IPS-NIHi7 (cell line): ENCODE data around the gene OAS1.
A peak's percentile ranks its signal among the peaks of the same experiment; 100 is the strongest.
"Not testable (repeated sequence)": the region's sequence is repeated elsewhere in the genome, so short reads cannot be mapped to it uniquely, and the experiment has no call there.

ENCODE experiments used
- DNase-seq: peaks from one replicate; pipeline ENCODE4 v3.0.0; 2012; ENCODE audit warnings: mixed read lengths; ENCODE audit errors: extremely low spot score

OAS1 gene

DNA sequence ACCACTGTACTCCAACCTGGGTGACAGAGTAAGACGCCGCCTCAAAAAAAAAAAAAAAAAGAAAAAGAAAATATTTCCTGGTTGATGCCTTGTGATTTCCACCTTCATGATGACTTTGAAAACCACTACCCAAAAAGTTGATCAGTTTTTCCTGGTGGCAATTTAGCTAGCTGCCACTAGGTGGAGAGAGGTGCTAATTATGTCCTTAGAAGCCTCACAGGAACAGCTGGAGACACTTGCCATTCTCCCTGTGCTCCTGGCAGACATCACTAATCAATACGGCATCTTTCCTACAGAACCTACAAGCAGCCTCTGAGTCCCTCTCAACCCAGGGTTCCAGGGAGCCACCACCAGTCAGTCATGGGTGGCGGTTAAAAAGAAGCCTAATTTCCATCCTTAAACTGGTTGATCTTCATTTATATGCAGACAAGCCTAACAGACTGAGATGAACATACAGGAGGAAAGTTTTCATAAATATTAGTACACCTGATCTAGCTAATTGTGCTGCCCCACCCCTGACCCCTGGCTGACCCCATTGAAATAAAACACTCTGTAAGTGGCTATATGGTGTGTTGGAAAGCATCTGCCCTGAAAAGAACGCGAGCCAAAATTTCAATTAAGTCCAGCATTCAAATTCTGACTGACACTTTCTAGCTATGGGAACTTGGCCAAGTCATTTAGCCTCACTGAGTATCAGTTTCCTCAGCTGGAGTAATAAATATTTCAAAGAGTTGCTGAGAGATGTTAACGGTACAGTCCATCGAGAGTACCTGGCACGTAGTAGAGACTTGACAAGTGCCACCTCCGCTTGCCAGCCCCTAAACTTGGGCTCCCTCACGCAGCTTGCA, 6.2 kb upstream of the OAS1 start:
- peak; percentile 81 for DNase-seq

DNA sequence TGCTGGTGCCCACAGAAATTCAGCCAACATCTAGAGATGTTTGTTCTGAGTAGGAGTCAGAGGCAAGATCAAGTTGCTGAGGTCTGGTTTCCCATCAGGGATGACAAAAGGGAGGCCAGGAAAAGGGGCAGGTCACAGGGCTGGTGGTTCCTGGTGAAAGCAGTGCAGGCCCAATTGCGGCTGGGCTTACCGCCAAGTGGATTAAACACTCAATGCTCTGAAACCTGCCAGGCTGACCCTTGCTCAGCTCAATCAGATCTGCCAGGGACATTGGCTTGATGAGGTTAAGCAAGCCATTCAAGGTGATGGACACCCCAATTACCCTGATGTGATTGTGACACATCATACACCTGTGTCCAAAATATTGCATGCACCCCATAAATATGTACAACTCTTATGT, 5.5 kb upstream of the OAS1 start:
- DNase-seq, result peak; percentile 4

DNA sequence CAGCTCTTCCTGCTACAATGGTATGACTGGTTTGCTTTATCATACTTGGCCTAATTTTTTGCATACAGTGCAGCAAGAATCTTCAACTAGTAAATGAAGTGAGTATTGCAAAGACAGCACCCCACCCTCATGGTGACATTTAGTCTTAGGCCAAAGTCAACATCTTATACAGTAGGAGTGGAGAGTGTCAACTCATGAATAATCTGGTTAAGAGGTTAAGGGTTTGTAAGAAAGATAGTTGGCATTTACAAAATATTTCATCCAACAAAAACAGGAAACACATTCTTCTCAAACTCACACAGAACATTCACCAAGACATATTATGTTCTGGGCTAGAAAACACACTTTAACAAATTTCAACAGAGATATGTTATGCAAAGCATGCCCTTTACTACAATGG, 2.2 kb upstream of the OAS1 start:
- DNase-seq, result no peak

DNA sequence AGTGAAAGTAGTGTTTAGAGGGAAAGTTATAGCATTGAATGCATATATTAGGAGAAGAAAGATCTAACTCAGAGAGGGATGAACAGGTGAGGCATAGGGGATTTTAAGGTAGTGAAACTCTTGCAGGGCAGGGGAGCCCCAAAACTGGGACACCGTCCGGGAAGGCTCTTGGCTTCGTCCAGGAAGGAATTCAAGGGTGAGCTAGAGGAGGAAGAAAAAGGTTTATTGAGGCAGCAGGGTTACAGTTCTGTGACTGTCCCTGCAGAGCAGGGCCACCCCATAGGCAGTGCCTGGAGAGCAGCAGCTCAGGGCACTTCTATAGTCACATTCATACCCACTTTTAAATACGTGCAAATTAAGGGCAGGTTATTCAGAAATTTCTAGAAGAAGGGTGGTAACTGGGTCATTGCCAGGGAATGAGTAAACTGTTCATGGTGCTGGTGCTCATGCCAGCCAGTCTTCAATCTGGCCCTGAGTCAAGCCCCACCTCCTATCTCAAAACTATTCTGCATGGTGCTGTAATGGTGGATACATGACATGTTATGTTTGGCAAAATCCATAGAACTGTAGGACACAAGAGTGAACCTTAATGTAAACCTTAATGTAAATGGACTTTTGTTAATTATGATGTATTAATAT, 1.2 kb upstream of the OAS1 start:
- DNase-seq, result no peak

DNA sequence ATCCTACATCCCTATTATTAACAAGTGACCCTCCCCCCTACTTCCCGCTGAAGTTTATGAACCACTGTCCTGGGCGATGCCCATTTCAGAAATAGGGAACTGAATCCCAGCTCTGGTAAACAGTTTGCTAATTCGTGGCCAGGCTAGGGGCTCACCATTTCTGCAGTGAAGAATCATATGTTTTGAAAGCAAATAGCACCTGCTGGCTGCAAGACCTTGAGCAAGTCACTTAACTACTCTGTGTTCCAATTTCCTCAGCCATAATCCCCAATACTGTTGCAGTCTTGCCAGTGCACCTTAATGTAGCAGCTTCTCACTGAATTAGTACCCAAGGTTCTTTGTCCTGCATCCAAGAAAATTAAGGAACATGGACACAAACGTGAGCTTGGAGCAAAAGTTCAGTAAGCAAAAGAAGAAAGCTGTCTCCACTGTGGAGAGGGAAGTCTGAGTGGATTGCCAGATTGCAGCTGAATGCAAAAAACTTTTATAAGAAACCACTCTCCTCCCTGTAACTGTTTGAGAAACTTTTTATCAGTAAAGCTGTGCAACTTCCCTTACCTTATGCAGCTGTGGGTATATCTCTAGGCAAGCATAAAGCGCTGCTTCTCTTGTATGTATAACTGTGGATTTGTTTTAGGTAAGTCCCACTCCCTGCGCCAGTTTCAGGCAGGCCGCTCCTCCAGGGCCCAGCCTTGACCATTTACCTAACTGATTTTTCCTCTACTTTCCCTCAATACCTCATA, 824 bp downstream of the OAS1 start:
- DNase-seq, result no peak

DNA sequence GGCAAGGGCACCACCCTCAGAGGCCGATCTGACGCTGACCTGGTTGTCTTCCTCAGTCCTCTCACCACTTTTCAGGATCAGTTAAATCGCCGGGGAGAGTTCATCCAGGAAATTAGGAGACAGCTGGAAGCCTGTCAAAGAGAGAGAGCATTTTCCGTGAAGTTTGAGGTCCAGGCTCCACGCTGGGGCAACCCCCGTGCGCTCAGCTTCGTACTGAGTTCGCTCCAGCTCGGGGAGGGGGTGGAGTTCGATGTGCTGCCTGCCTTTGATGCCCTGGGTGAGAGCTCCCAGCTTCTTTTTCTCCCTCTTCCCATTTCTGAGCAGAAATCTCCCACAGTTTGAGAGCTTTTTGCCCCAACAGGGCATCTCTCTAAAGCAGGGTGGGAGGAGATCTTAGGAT, 1.8 kb downstream of the OAS1 start:
- no peak for DNase-seq

DNA sequence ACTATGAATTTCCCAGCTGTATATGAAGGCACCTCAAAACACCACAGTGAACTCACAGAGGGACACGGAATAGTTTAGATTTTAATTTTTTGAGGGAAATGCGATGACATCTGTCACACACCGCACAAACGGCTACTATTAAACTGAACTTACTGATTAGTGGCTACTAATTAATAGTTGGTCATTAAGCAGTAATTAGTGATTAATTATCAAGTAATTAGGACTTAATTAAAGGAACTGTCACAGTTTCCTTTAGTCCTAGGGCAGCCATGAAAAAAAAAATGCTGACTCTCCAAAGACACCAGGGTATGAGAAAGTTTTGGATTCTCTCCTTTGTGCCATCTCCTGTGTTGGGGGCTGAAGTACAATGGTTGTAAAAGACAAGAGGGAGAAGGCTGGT, 2.9 kb downstream of the OAS1 start:
- no peak for DNase-seq

DNA sequence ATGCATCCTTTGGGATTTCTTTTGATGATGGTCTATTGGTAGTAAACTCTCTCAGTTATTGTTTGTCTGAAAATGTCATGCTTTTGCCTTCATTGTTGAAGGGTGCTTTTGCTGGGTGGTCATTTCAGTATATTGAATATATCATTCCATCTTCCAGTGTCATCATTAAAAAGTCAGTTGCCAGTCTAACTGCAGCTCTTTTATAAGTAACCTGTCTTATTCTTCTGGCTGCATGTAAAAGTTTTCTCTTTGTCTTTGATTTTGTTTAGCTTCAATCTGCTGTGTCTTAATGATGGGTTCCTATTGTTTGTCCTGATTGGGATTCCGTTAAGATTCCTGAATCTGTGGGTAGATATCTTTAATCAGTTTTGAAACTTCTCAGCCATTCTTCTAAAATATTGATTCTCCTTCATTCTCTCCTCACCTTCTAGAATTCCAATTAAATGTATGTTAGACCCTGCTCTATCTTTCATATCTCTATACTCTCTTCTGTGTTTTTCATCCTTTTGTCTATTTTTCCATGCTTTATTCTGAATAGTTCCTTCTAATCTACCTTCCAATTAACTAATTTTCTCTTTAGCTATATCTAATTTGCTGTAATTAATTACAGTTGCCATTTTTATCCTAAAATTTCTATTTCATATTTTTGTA, 6.4 kb downstream of the OAS1 start:
- no peak for DNase-seq

DNA sequence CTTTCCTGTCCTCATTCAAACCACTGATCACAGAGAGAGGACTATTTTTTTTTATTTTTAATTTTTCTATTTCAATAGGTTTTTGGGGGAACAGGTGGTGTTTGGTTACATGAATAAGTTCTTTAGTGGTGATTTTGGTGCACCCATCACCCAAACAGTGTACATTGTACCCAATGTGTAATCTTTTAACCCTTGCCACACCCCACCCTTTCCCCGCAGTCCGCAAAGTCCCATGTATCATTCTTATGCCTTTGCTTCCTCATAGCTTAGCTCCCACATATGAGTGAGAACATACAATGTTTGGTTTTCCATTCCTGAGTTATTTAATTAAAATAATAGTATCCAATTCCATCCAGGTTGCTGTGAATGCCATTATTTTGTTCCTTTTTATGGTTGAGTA, 7.1 kb downstream of the OAS1 start:
- not testable (repeated sequence) for DNase-seq

DNA sequence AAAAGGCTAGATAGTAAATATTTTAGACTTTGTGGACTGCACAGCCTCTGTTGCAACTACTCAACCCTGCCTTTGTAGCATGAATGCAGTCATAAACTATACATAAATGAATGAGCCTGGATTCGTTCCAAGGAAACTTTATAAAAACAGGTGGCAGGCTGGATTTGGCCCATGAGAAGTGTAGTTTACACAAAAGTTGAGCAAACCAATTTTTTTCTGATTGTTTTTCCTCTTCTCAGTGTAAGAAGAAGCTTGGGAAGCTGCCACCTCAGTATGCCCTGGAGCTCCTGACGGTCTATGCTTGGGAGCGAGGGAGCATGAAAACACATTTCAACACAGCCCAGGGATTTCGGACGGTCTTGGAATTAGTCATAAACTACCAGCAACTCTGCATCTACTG, 9.5 kb downstream of the OAS1 start:
- DNase-seq, result no peak

DNA sequence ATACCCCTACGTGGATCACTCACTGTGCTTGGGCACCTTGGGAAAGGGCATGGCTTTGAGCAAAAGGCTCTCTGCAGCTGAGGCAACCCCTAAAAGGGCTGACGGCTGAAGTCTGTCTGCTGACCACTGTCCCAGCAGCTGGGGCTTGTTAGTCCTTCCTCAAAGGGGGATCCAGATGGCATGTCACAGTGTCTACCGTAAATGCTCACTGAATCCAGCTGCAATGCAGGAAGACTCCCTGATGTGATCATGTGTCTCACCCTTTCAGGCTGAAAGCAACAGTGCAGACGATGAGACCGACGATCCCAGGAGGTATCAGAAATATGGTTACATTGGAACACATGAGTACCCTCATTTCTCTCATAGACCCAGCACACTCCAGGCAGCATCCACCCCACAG, 12.4 kb downstream of the OAS1 start:
- no peak for DNase-seq

DNA sequence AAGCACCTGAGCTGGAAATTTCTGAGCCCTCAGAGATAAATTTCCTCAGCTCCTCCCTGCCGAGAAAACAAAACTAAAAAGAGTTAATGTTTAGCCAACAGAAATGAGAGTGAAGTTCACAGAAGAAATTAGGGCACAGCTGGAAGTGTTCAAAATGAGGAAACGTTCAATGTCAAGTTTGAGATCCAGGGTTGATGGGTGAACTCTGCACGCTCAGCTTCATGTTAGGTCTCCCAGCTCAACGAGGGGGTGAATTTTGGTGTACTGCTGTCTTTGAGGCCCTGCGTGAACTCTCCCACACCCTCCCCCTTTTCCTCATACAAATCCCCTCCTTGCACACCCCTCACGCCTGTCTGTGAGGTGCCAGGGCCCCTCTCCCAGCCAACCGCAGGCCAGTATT, 18.2 kb downstream of the OAS1 start:
- no peak for DNase-seq

DNA sequence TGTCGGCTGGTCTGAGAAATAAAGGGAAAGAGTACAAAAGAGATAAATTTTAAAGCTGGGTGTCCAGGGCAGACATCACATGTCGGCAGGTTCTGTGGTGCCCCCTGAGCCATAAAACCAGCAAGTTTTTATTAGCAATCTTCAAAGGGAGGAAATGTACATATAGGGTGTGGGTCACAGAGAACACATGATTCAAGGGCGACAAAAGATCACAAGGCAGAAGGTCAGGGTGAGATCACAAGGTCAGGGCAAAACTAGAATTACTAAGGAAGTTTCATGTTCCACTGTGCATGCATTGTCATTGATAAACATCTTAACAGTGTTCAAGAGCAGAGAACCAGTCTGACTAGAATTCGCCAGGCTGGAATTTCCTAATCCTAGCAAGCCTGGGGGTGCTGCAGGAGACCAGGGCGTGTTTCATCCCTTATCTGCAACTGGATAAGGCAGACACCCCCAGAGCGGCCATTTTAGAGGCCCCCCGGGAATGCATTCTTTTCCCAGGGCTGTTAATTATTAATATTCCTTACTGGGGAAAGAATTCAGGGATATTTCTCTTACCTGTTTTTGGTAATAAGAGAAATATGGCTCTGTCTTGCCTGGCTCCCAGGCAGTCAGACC, 19.8 kb downstream of the OAS1 start:
- not testable (repeated sequence) for DNase-seq

DNA sequence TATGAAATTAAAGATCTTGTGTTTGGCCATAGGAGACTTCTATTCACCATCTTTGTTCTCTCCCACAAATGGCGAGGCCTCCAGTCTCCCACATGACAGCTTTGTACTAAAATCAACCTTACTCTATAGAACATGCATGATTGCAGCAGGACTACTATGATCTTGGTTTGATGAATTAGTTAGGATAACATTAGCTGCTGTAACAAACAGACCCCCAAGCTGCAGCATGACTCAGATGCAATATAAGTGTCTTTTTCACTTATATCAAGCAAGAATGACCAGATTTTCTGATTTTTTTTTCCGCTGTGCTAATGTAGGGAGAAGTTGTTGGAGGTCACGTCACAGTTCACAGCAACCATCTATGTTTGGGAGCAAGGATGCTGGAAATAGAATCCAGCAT, 20.7 kb downstream of the OAS1 start:
- no peak for DNase-seq

DNA sequence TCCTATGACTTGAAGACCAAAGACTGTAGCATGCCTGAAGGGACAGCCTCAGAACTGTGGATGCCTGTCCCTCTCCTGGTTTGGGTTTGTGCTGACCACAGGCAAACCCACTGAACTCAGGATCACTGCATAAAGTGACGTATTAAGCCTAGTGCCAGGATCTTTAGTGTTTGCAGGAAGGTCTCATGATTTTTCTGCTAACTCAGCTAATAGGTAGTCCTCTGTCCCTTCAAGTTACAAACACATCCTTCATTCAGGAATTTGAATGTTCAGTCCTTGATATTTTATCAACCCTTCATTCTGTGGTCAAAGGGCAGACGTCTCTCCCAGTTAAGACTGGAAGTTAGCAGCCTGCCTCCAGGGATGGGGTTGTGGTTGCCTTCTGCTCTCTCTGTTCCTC, 21.2 kb downstream of the OAS1 start:
- DNase-seq, result no peak

DNA sequence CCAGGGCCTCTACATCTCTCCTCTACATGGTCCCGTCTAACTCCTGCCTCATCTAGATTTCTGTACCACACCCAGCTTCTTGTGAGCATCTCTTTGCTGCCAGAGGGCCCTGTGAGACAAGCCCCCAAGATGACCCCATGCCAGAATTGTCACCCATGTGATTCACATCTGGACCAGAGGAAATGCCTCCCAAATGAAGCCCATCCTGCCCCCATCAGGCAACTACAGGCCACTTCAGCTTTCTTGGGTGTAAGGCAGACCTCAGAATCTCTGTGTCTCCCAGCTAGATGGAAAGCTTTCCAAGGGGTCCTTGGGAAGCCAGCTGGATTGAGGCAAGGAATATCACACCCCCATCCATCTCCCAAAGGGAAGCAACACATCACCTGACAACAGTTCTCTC, 22.2 kb downstream of the OAS1 start:
- peak; percentile 41 for DNase-seq

DNA sequence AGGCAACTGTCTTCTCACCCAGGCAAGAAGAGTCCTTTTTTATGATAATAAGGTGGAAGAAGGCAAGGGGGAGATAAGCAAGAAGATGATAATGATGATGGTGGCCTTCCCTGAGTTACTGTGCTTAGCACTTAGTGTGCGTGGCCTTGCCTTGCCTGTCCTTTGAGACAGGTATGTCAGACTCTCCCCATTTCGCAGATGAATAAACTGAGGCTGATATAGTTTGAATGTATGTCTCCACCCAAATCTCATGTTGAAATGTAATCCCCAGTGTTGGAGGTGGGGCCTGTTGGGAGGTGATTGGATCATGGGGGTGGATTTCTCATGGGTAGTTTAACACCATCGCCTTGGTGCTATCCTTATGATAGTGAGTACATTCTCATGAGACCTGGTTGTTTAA, 23.0 kb downstream of the OAS1 start:
- no peak for DNase-seq

DNA sequence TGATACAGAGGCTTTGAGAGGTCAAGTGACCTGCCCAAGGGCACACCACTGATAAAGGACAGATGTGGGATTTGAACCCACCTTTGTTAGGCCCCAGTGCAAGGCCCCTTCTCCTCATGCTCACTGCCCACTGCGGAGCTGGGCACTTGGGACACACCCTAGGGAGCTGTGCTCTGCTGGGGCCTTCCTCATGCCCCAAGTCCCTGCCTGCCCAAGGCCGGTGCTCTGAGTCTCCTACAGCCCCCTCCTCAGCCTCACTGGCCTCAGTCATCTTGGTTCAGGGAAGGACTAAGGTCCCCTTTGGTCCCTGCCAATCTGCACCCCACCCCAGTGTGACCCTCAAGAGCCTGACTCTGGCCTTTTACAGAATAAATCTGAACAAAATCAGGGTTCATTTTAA, 23.6 kb downstream of the OAS1 start:
- DNase-seq, result no peak

DNA sequence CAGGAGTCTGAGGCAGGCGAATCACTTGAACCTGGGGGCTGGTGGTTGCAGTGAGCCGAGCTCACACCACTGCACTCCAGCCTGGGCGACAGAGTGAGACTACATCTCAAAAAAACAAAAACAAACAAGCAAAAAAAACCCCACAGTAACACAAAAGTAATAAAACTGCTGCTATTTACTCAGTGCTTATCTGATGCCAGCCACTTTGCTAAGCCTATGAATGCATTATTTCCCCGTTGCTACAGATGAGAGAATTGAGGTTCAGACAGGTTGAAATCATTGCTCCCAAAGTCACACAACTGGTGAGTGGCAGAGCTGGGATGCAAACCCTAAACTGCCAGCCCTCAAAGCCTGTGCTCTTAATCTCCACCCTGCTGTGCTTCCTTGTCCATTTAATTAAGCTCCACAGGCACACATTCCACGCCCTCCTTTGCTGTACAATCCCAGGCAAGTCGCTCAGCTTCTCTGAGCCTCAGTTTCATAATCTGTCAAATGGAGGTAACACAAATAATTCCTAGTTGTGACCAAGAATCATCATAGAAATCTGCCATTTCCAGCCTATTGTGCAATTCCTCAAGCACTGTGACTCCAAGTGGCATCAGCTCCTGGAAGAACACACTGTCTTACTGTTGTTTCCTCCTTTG, 25.8 kb downstream of the OAS1 start:
- peak; percentile 41 for DNase-seq

DNA sequence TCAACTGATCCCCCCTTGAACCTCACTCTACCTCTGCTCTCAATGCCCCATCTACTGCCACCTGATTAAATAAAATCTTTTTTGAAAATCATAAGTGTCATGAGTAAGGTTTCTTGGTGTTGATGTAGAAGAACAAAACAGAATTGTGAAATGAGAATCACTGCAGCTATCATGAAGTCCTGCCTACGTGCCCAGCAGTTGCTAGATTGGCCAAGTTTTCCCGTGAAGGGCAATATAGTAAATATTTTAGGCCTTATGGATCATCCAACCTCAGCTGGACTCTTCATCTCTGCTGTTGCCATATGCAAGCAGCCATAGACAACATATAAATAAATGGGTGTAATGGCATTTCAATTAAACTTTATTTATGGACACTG, 26.4 kb downstream of the OAS1 start:
- DNase-seq, result no peak

DNA sequence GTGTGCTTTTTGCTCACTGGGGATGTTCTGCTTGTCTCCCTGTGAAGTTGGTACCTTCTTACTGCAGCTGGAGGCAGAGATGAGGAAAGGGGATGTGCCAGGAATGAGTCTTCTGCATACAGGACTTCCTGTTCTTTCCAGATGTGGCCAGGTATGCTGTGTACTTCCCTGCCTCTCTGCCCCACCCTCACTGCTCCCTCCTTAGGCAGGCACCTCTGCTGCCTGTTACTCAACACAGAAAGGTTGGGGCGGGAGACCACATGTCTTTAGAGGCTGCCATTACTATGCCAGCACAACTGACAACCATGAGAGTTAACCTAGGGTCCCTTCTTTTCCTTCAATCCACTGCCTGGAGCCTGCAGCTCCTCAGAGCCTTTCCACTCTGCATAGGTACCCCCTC, 29.5 kb downstream of the OAS1 start:
- DNase-seq, result no peak
